Activated T-helper 1 cell treated with anti-CD3 and anti-CD28 coated beads, Interleukin-12 subunit alpha, Interleukin-12 subunit beta, Interleukin-2, Interleukin-4 antibody, amounts not matched to agents 30 ng/mL and 10 ng/mL and 1 ng/mL, durations not matched to agents 14 hours and 24 hours and 36 hours (primary cell): ENCODE measurements around the gene AMOTL1. TPM values are rescaled to one million over a fixed set of nuclear protein-coding genes. Genes with fewer than 3 reads are reported as not detected.
"Not testable (repeated sequence)": the region's sequence is repeated elsewhere in the genome, so short reads cannot be mapped to it uniquely, and the experiment has no call there.

Experiments used
- DNase-seq: peaks from one replicate; pipeline ENCODE4 v3.0.0; 2021; ENCODE audit warnings: low spot score
- H3K27ac Mint-ChIP-seq: one replicate; pipeline ENCODE4 v1.8.0; 2021; ENCODE audit warnings: mild to moderate bottlenecking, mixed read lengths
- H3K27me3 Mint-ChIP-seq: one replicate; pipeline ENCODE4 v1.8.0; 2022; ENCODE audit warnings: mild to moderate bottlenecking, moderate library complexity, mixed read lengths; ENCODE audit not compliant: insufficient read depth
- H3K36me3 Mint-ChIP-seq: one replicate; pipeline ENCODE4 v1.8.0; 2021; ENCODE audit warnings: low read depth, mixed read lengths
- H3K4me1 Mint-ChIP-seq: one replicate; pipeline ENCODE4 v1.8.0; 2021; ENCODE audit warnings: low read depth, mixed read lengths
- H3K4me3 Mint-ChIP-seq: one replicate; pipeline ENCODE4 v1.8.0; 2021; ENCODE audit warnings: mild to moderate bottlenecking, moderate library complexity, mixed read lengths
- H3K9me3 Mint-ChIP-seq: one replicate; pipeline ENCODE4 v1.8.0; 2021; ENCODE audit warnings: mixed read lengths
- intact Hi-C: fragments of 100-400 bp; cut with micrococcal nuclease; formaldehyde crosslinking; loops from one replicate; pipeline ENCODE4 v1.15.1; 2024
- total RNA-seq: library from RNA; stranded (reverse); gene quantifications from 2 replicates; pipeline ENCODE4 v1.2.3, GENCODE V29; 2022

Gene AMOTL1
- total RNA-seq, 1 donor from 2014 or later = 4.9 TPM

DNA sequence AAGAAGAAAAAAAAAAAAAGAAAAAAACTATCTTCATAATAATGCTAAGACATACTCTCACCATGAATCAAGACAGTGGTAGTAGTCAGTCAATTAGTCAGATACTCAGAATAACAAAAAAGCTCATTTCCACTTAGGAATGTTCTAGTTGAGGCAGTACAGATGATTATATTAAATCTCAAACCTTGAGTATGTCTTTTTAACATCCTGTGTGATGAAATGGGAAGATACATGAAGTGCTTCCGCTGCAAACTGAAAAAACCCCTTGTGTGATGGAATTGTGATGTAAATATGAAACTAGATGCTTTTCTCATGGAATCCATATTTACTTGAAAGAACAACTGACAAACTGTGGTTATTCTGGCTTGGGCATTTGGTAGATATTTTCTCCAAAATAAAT is 13.7 kb downstream of the AMOTL1 start:
- Mint-ChIP-seq H3K27me3 (peaks cover 3% of the 10 kb centered on the region), H3K4me1 (peaks cover 11% of the 10 kb centered on the region), H3K9me3 (no peaks in the 10 kb centered on the region), H3K4me3 (no peak overlapping the region), H3K27ac (no peak overlapping the region), H3K36me3 (no peaks in the 10 kb centered on the region)
- intact Hi-C loops = no loop called here
- no peak for DNase-seq

DNA sequence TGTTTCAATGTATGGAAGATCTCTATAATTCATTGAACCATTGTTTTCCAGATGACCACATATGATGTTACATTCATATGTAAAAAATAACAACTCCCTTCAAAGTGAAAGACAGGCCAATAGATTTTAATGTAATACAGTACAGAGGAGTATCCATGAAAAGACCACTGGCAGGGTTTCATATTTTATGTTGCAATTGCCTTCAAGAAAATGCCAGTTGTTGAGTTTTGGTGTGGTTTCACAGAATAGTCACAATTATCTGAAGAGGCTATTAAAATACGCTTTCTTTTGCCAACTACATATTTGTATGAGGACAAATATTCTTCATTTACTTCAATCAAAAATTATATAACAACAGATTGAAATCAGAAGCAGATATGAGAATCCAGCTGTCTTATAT is 14.3 kb downstream of the AMOTL1 start:
- no peak overlapping the region for H3K27ac Mint-ChIP-seq
- no peaks in the 10 kb centered on the region for H3K9me3 Mint-ChIP-seq
- DNase-seq = no peak
- no peak overlapping the region for H3K4me3 Mint-ChIP-seq
- intact Hi-C loops = no loop called here
- H3K27me3 Mint-ChIP-seq = peaks cover 3% of the 10 kb centered on the region
- peaks cover 11% of the 10 kb centered on the region for H3K4me1 Mint-ChIP-seq
- no peaks in the 10 kb centered on the region for H3K36me3 Mint-ChIP-seq

DNA sequence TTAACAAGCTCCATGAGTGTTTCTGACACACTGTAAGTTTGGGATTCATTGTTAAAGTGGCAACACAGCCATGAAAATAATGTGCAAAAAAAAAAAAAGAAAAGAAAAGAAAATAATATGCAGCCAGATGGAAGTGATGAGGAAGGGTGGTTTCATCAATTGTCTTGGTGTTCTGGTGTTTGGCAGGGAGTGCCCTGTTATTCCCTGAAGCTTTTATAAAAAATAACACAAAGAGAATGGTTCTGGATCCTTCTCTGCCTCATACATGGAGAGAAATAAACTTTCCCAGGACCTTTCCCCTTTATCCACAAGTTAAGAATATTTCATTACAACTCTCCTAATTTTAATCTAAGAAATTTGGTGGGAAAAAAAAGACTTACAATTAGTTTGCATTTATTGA is 16.7 kb downstream of the AMOTL1 start:
- intact Hi-C loops = loop anchor here (5.0 kb wide), 3 partner anchors 92 to 1642 kb away; no protein-coding TSS in a partner anchor
- Mint-ChIP-seq H3K9me3 (no peaks in the 10 kb centered on the region), H3K4me1 (peaks cover 11% of the 10 kb centered on the region), H3K36me3 (no peaks in the 10 kb centered on the region), H3K4me3 (no peak overlapping the region), H3K27ac (no peak overlapping the region), H3K27me3 (no peaks in the 10 kb centered on the region)
- no peak for DNase-seq

DNA sequence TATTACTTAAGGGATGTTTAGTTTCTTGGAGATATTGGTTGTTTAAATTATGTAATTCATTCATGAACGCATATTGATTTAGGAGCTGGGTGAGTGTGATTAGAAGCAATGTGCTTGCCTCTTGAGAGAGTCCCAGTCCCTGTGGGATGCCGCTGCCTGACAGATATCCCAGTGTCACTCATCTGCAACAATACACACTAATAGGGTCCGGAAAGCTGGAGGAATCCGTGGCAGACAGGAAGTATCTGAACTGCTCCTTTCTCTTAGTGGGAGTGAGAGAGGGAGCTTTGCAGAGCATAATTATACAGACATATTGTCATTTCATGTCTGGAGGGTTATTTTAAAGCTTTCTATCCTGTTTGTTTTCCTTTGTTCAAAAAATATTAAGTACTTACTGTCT is 17.4 kb downstream of the AMOTL1 start:
- no peaks in the 10 kb centered on the region for H3K36me3 Mint-ChIP-seq

DNA sequence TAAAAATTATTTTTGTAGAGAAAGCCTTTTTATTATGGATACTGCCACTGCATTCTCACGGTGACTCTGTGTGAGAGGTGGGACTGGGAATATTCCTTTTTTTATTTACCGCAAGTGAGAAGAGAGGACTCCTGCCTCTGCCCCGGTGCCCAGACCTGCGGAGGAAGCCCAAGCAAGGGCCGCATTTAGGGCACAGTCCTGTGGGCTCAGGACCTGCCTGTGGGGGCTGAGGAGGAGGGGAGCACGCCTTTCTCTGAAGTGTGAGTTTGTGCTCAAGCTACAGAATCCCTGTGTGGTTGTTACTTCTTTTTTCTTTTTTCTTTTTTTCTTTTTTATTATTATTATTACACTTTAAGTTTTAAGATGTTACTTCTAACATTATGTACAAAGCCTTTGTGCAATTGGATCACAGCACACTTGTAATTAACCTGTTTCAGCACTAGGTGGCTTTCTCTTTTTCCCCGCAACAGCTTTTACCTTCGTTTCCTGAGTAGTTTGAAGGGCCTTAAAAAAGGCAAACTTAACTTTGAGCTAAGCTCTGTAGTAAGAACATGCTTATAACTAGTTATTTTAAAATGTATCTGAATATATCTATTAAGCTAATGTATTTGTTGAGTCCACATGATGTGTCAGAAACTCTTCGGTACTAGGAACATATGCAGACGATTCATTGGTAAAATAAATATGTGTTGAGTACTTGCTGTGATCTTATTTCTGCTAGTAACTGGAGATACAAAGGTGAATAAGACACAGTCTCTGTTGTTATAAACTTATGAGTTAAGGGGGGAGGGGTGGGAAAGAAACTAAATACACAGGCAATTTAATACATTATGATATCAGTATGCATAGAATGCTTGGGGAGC is 18.3 kb downstream of the AMOTL1 start:
- H3K4me3 Mint-ChIP-seq = no peak overlapping the region
- peaks cover 4% of the 10 kb centered on the region for H3K27me3 Mint-ChIP-seq
- H3K27ac Mint-ChIP-seq = no peak overlapping the region
- H3K36me3 Mint-ChIP-seq = no peaks in the 10 kb centered on the region
- DNase-seq = no peak
- intact Hi-C loops = loop anchor here (1.0 to 5.0 kb wide), 5 partner anchors 91 to 1641 kb away; no protein-coding TSS in a partner anchor
- no peaks in the 10 kb centered on the region for H3K4me1 Mint-ChIP-seq
- no peaks in the 10 kb centered on the region for H3K9me3 Mint-ChIP-seq

More for the DNA sequence above, 17.4 kb downstream of the AMOTL1 start:
- Mint-ChIP-seq H3K4me1 (peaks cover 7% of the 10 kb centered on the region), H3K4me3 (no peak overlapping the region), H3K9me3 (no peaks in the 10 kb centered on the region), H3K27me3 (peaks cover 4% of the 10 kb centered on the region), H3K27ac (no peak overlapping the region)
- DNase-seq = no peak
- intact Hi-C loops = loop anchor here (5.0 kb wide), 3 partner anchors 92 to 1642 kb away; no protein-coding TSS in a partner anchor

DNA sequence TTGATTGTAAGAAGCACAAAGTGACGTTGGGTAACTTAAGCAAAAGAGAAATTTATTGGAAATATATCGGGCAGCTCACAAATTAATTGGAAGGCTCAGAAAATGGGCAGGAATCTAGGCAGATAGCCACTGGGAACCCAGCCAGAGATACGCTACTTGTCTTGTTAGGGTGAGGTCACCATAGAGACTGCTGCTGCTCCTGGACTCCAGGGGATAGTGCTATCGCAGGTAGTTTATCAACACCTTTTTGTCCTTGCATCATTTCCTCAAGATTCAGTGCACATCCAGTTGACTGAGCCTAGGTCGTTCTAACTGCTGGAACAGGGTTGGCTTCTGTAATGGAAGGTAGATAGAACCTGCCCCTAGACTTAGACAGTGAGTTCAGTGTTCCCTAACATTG is 19.6 kb downstream of the AMOTL1 start:
- no peak for DNase-seq
- H3K4me3 Mint-ChIP-seq = no peak overlapping the region
- intact Hi-C loops = loop anchor here (5.0 kb wide), 3 partner anchors 90 to 1640 kb away; no protein-coding TSS in a partner anchor
- H3K4me1 Mint-ChIP-seq = no peaks in the 10 kb centered on the region
- H3K27me3 Mint-ChIP-seq = peaks cover 4% of the 10 kb centered on the region
- no peaks in the 10 kb centered on the region for H3K9me3 Mint-ChIP-seq
- no peak overlapping the region for H3K27ac Mint-ChIP-seq
- H3K36me3 Mint-ChIP-seq = no peaks in the 10 kb centered on the region

DNA sequence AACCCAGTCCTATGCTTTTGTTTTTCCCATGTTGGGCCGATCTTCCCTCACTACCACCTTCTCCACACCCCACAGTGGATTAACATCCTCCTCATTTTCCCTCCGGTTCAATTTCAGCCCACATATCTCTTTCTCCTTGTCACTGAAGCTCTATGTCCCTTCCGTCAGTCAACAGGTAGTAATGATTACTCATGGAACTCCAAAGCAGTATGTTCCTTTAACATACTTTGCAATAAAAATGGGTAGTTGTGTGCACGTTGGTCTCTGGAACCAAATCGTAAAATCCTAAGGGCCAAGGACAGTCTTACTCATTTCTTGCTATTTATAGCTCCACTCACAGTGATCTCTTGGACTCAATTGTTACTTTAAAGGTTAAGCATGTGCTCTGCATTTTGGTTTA is 20.2 kb downstream of the AMOTL1 start:
- Mint-ChIP-seq H3K4me3 (no peak overlapping the region), H3K27me3 (peaks cover 4% of the 10 kb centered on the region), H3K36me3 (no peaks in the 10 kb centered on the region), H3K9me3 (no peaks in the 10 kb centered on the region), H3K4me1 (no peaks in the 10 kb centered on the region), H3K27ac (no peak overlapping the region)
- no peak for DNase-seq
- intact Hi-C loops = loop anchor here (5.0 kb wide), 3 partner anchors 89 to 1639 kb away; no protein-coding TSS in a partner anchor

DNA sequence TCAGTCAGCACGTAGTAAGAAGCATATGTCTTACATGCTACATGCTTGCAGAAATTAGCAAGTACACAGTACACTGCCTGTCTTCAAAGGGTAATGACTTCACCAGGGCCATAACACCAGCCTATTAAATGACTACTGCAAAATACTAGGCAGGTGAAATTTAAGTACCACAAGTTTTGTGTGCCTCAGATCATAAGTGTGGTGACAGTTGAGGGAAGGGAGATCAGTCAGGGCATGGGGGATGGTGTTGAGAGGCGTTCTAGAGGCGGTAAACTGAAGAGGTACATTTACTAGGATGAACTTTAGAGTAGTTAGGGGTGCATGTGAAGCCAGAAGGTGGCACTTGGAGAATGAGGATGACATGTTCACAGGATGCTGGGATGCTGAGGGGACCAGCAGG is 22.0 kb downstream of the AMOTL1 start:
- no peaks in the 10 kb centered on the region for H3K9me3 Mint-ChIP-seq
- DNase-seq = no peak
- peaks cover 5% of the 10 kb centered on the region for H3K27me3 Mint-ChIP-seq
- H3K36me3 Mint-ChIP-seq = no peaks in the 10 kb centered on the region
- intact Hi-C loops = no loop called here
- no peak overlapping the region for H3K4me3 Mint-ChIP-seq
- H3K27ac Mint-ChIP-seq = no peak overlapping the region
- H3K4me1 Mint-ChIP-seq = no peaks in the 10 kb centered on the region

DNA sequence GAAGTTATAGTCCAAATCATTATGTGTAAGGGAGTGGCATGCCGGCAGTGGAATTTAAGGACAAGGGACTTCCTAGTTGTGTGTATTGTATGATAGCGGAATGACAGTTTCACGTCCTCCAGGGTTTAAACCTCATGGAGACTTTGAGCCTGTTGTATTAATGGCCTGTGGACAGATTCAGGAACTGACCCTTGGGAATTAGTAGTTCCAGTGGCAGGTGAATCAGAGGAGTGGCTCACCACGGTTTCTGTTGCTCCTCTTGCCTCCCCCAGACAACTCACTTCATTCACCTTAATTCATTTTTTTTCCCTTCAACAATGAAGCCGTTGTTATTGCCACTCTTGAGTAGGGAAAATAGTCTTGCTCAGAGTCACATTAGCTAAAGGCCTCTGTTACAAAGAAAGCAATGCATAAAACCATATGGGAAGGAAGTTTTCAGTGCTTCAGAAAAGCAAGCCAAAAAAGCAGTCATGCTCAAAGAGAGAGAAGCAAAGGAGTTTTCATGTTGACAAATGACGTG is 22.6 kb downstream of the AMOTL1 start:
- no peak for DNase-seq
- peaks cover 8% of the 10 kb centered on the region for H3K27me3 Mint-ChIP-seq
- no peaks in the 10 kb centered on the region for H3K36me3 Mint-ChIP-seq
- H3K4me1 Mint-ChIP-seq = no peaks in the 10 kb centered on the region
- intact Hi-C loops = no loop called here
- H3K4me3 Mint-ChIP-seq = no peak overlapping the region
- H3K9me3 Mint-ChIP-seq = no peaks in the 10 kb centered on the region
- H3K27ac Mint-ChIP-seq = no peak overlapping the region

DNA sequence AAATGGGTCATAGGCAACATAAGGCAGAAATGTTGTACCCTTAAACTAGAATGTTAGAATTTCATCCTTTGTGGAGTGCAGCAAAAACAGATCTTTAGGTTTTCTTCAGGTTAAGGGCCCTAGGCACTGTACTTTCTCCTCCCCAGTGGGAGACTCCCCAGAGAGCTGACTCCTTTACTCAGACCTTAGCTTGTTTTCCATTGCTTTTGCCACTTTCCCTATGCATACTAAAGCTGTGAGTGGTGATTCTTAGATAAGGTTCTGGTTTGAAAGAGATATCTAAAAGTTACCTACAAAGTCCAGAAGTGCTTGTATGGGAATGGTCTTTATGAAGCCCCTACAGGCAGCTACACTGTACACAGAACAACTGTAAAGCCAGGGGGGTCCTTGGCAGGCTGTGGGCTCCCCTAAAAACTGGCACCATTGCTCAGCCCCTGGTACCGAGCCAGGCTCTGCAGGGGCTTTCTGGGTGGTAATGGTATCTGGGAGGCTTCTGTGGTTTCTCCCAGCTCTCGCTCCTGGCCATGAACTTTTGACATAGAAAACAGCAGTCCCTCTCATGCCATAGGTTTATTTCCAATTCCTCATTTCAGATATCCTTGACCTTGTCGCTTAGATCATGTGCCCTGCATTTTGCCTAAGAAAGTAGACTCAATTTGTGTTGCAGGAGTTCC is 23.2 kb downstream of the AMOTL1 start:
- intact Hi-C loops = no loop called here
- Mint-ChIP-seq H3K4me3 (no peak overlapping the region), H3K27me3 (peaks cover 8% of the 10 kb centered on the region), H3K4me1 (no peaks in the 10 kb centered on the region), H3K9me3 (no peaks in the 10 kb centered on the region), H3K27ac (no peak overlapping the region), H3K36me3 (no peaks in the 10 kb centered on the region)
- no peak for DNase-seq

DNA sequence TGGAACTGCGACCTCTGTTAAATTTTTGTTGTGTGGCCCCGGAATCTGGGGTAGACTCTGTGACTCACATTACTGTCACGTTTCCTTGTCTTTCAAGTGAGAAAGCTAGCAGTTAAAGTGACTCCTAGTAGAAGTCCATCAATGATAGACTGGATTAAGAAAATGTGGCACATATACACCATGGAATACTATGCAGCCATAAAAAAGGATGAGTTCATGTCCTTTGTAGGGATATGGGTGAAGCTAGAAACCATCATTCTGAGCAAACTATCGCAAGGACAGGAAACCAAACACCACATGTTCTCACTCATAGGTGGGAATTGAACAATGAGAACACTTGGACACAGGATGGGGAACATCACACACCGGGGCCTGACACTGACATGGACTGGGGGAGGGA is 23.8 kb downstream of the AMOTL1 start:
- H3K27ac Mint-ChIP-seq, DNase-seq, H3K27me3 Mint-ChIP-seq, H3K4me1 Mint-ChIP-seq, H3K4me3 Mint-ChIP-seq, H3K36me3 Mint-ChIP-seq, H3K9me3 Mint-ChIP-seq, intact Hi-C loops: not testable (repeated sequence)

DNA sequence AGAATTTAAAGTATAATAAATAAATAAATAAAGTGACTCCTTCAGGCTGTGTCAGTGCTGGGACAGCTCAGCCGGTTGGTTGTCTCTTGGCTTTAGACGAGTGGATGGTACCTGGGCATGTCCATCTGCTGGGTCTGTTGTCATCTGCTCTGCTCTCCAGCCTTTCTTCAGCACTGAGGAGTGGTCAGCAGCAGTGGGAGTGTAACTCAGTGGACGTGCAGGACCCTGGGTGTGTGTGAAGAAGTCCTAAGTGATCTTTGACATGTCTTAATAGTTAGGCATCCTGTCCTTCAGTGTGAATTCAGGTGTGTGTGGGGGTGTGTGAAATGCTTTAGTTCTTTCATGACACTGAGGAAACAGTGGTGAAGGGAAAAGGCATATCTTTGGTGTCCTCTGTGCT is 24.3 kb downstream of the AMOTL1 start:
- no peak overlapping the region for H3K4me3 Mint-ChIP-seq
- no peaks in the 10 kb centered on the region for H3K36me3 Mint-ChIP-seq
- no peaks in the 10 kb centered on the region for H3K4me1 Mint-ChIP-seq
- DNase-seq = no peak
- peaks cover 8% of the 10 kb centered on the region for H3K27me3 Mint-ChIP-seq
- no peak overlapping the region for H3K27ac Mint-ChIP-seq
- intact Hi-C loops = no loop called here
- H3K9me3 Mint-ChIP-seq = no peaks in the 10 kb centered on the region

DNA sequence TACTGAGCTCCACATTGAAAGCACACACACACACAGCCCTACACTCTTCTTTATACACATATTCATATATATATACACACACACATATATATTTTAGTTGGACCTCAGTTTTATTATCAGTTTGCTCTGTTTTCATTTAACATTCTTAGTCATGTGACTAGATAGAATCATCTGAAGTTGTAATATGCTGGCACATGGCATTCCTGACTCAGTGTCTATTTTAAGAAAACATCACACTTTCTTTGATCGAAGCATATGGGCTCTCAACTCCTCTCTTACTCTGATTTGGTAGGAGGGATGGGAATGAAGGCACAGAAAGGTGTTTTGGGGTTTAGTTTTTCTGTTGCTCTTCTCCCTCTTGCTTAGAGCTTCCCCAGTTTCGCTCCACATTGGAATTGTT is 24.8 kb downstream of the AMOTL1 start:
- intact Hi-C loops = no loop called here
- Mint-ChIP-seq H3K36me3 (no peaks in the 10 kb centered on the region), H3K27ac (no peak overlapping the region), H3K4me1 (no peaks in the 10 kb centered on the region), H3K27me3 (peaks cover 8% of the 10 kb centered on the region), H3K4me3 (no peak overlapping the region), H3K9me3 (no peaks in the 10 kb centered on the region)
- no peak for DNase-seq
